ENCODE data around the gene TAC4. TPM values are rescaled to one million over a fixed set of nuclear protein-coding genes. Genes with fewer than 3 reads are reported as not detected.
A peak's percentile ranks its signal among the peaks of the same experiment; 100 is the strongest.

Gene TAC4
- total RNA-seq, 1 donor from 2014 or later: not detected

DNA sequence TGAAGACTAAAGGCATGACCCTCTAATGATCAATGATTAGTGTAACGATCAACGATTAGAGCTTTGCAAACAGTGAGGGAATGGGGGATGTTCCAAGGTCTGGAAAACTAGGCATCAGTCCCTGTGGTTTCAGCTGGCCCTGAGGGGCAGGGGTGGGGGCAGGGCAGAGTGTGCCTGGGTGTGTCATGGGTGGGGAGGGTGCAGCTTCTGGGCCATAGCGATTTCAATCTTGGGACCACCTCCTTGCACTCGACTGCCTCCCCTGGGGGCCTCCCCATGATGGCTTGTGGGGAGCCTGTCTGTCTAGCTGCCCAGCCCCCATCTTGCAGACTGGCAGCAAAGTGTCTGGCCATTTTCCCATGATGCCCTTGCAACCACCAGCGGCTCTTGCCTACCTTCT is 8.4 kb downstream of the TAC4 start:
- Histone ChIP-seq H3K4me3 (ENCODE audit: insufficient read depth, low read depth, low read length) (no peak overlapping the region), H3K9me3 (ENCODE audit: insufficient read depth, low read depth, low read length) (no peaks in the 10 kb centered on the region), H3K4me2 (ENCODE audit: low read length) (no peak overlapping the region), H2AFZ (ENCODE audit: low read depth, low read length) (no peak overlapping the region), H3K79me2 (ENCODE audit: insufficient read depth, low read length) (no peaks in the 10 kb centered on the region), H3K27ac (ENCODE audit: low read depth, low read length) (no peak overlapping the region), H4K20me1 (ENCODE audit: insufficient read depth, low read length) (no peaks in the 10 kb centered on the region), H3K36me3 (ENCODE audit: insufficient read depth, low read length) (no peaks in the 10 kb centered on the region), H3K9ac (ENCODE audit: low read length) (no peak overlapping the region), H3K4me1 (ENCODE audit: insufficient read depth, low read length) (peaks cover 19% of the 10 kb centered on the region), H3K27me3 (ENCODE audit: insufficient read depth, low read length) (no peaks in the 10 kb centered on the region)
- no peak for FAIRE-seq
- Mint-ChIP-seq H3K4me3 (ENCODE audit: unreplicated experiment) (no peak overlapping the region), H3K4me1 (ENCODE audit: low read depth, unreplicated experiment) (peaks cover 22% of the 10 kb centered on the region), H3K9me3 (ENCODE audit: unreplicated experiment) (no peaks in the 10 kb centered on the region), H3K27ac (ENCODE audit: unreplicated experiment) (no peak overlapping the region), H3K27me3 (ENCODE audit: low read depth, unreplicated experiment) (no peaks in the 10 kb centered on the region), H3K36me3 (ENCODE audit: low read depth, unreplicated experiment) (peaks cover 13% of the 10 kb centered on the region)
- DNase-seq (ENCODE audit: low read depth): no peak
- TF ChIP-seq, protein P1, sequence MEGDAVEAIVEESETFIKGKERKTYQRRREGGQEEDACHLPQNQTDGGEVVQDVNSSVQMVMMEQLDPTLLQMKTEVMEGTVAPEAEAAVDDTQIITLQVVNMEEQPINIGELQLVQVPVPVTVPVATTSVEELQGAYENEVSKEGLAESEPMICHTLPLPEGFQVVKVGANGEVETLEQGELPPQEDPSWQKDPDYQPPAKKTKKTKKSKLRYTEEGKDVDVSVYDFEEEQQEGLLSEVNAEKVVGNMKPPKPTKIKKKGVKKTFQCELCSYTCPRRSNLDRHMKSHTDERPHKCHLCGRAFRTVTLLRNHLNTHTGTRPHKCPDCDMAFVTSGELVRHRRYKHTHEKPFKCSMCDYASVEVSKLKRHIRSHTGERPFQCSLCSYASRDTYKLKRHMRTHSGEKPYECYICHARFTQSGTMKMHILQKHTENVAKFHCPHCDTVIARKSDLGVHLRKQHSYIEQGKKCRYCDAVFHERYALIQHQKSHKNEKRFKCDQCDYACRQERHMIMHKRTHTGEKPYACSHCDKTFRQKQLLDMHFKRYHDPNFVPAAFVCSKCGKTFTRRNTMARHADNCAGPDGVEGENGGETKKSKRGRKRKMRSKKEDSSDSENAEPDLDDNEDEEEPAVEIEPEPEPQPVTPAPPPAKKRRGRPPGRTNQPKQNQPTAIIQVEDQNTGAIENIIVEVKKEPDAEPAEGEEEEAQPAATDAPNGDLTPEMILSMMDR (IDR thresholded peaks at IDR 0.05; ENCODE audit: insufficient read depth, low read depth, low read length): no peak
- TF ChIP-seq EZH2 (IDR thresholded peaks at IDR 0.05; ENCODE audit: insufficient read depth, low read length): no peak

DNA sequence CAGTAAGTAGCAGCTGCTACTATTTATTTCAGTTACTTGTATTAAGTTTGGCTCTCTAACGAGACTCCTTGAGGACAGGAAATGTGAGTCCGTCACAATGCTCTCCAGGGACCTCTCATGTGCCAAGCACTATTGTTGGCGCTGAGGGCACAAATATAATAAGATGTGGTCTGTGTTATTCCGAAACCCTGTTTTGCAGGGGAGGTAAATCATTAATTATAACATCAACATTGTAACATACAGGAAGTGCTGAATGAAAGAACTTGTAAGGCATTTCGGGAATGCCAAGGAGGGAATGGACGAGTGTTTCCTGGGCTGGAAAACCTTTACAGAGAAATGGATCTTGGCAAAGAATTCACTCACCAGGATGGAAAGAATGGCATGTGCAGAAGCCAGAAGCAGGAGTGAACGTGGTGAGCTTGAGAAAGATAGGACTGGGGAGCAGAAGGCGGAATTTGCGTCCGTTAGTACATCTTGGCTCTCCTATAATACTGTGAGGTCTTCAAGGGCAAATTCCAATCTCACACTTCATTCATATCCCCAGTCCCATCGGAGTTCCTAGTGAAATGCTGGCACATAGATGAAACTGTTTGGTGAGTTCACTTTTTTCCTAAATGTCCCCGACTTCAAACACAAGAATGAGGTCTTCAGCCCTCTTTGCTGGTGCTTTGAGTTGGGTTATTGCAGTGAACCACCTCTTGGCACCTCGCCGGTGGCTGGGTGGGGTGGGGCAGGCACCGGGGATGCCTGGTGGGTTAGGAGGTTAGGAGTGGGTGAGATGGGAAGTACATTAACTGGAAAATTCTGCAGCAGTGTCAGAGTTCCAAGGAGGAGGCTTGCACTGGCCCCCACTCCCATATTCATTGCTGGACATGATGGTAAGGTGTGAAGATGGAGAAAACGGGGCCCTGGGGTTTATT is 11.5 kb downstream of the TAC4 start:
- no peak for TF ChIP-seq EZH2 (IDR thresholded peaks at IDR 0.05; ENCODE audit: insufficient read depth, low read length)
- TF ChIP-seq, protein P1 (IDR thresholded peaks at IDR 0.05; ENCODE audit: insufficient read depth, low read depth, low read length): no peak
- H3K27ac Mint-ChIP-seq (ENCODE audit: unreplicated experiment): peak overlapping the region; percentile 55
- Histone ChIP-seq H3K4me1 (ENCODE audit: insufficient read depth, low read length) (peaks cover 23% of the 10 kb centered on the region), H3K27ac (ENCODE audit: low read depth, low read length) (no peak overlapping the region), H4K20me1 (ENCODE audit: insufficient read depth, low read length) (no peaks in the 10 kb centered on the region), H3K36me3 (ENCODE audit: insufficient read depth, low read length) (peaks cover 3% of the 10 kb centered on the region), H3K4me3 (ENCODE audit: insufficient read depth, low read depth, low read length) (no peak overlapping the region), H3K9ac (ENCODE audit: low read length) (peak overlapping the region; percentile 12), H2AFZ (ENCODE audit: low read depth, low read length) (no peak overlapping the region), H3K27me3 (ENCODE audit: insufficient read depth, low read length) (no peaks in the 10 kb centered on the region), H3K4me2 (ENCODE audit: low read length) (peak overlapping the region; percentile 69), H3K9me3 (ENCODE audit: insufficient read depth, low read depth, low read length) (no peaks in the 10 kb centered on the region), H3K79me2 (ENCODE audit: insufficient read depth, low read length) (no peaks in the 10 kb centered on the region)
- FAIRE-seq: peak; percentile 64
- peaks cover 23% of the 10 kb centered on the region for H3K4me1 Mint-ChIP-seq (ENCODE audit: low read depth, unreplicated experiment)
- H3K27me3 Mint-ChIP-seq (ENCODE audit: low read depth, unreplicated experiment): no peaks in the 10 kb centered on the region
- H3K9me3 Mint-ChIP-seq (ENCODE audit: unreplicated experiment): no peaks in the 10 kb centered on the region
- peak; percentile 84 for DNase-seq (ENCODE audit: low read depth)
- peak overlapping the region; percentile 46 for H3K4me3 Mint-ChIP-seq (ENCODE audit: unreplicated experiment)
- peaks cover 31% of the 10 kb centered on the region for H3K36me3 Mint-ChIP-seq (ENCODE audit: low read depth, unreplicated experiment)

DNA sequence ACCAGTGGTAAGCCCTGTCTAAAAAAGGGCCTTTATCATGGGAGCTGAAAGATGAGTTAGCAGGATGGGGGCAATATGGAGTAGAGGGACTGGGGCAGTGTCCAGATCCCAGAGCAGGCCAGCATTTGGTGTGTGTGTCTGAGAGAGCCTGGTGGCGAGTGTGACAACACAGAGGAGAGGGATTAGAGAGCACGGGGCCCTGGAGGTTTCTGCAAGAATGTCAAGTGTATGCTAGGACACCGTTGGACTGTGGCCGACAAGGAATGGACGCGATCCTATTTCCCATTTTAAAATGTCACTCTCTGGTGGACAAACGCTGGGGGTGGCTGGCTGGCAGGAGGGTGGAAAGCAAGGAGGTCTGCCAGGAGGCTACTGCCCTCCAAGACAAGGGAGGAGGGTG is 12.4 kb downstream of the TAC4 start:
- no peak for FAIRE-seq
- Histone ChIP-seq H3K4me1 (ENCODE audit: insufficient read depth, low read length) (peaks cover 32% of the 10 kb centered on the region), H3K4me2 (ENCODE audit: low read length) (peak overlapping the region; percentile 69), H2AFZ (ENCODE audit: low read depth, low read length) (no peak overlapping the region), H3K79me2 (ENCODE audit: insufficient read depth, low read length) (no peaks in the 10 kb centered on the region), H3K36me3 (ENCODE audit: insufficient read depth, low read length) (peaks cover 3% of the 10 kb centered on the region), H3K9ac (ENCODE audit: low read length) (no peak overlapping the region), H3K27ac (ENCODE audit: low read depth, low read length) (no peak overlapping the region), H3K4me3 (ENCODE audit: insufficient read depth, low read depth, low read length) (no peak overlapping the region), H3K27me3 (ENCODE audit: insufficient read depth, low read length) (no peaks in the 10 kb centered on the region), H4K20me1 (ENCODE audit: insufficient read depth, low read length) (no peaks in the 10 kb centered on the region), H3K9me3 (ENCODE audit: insufficient read depth, low read depth, low read length) (no peaks in the 10 kb centered on the region)
- Mint-ChIP-seq H3K27me3 (ENCODE audit: low read depth, unreplicated experiment) (no peaks in the 10 kb centered on the region), H3K4me3 (ENCODE audit: unreplicated experiment) (no peak overlapping the region), H3K36me3 (ENCODE audit: low read depth, unreplicated experiment) (peaks cover 31% of the 10 kb centered on the region), H3K27ac (ENCODE audit: unreplicated experiment) (peak overlapping the region; percentile 38), H3K4me1 (ENCODE audit: low read depth, unreplicated experiment) (peaks cover 31% of the 10 kb centered on the region), H3K9me3 (ENCODE audit: unreplicated experiment) (no peaks in the 10 kb centered on the region)
- TF ChIP-seq, protein P1 (IDR thresholded peaks at IDR 0.05; ENCODE audit: insufficient read depth, low read depth, low read length): no peak
- no peak for TF ChIP-seq EZH2 (IDR thresholded peaks at IDR 0.05; ENCODE audit: insufficient read depth, low read length)
- DNase-seq (ENCODE audit: low read depth): no peak
